Esophagus muscularis mucosa (tissue), 3 donors: ENCODE measurements around the gene ATP13A2.

ENCODE experiments used
- POLR2A ChIP-seq: fragments of 450-650 bp; IDR thresholded peaks from one replicate; pipeline ENCODE4 v1.6.1; 2017; ENCODE audit warnings: antibody characterized with exemption, moderate library complexity, mild to moderate bottlenecking, low read depth
- POLR2AphosphoS5 ChIP-seq, 2 donors: sonication (generic); formaldehyde crosslinking; IDR thresholded peaks; one replicate each; pipeline ENCODE4 v1.6.1; 2017; ENCODE audit warnings: antibody characterized with exemption in 2 of 2
- TF ChIP-seq, protein P1 (sequence below), 3 experiments: fragments of 200-600 bp in 2 of 3; fragments of 450-650 bp in 1 of 3; sonication (generic) in 2 of 3; IDR thresholded peaks; one replicate each; pipeline ENCODE4 v1.5.1; 2017 to 2019; ENCODE audit warnings: antibody characterized with exemption in 3 of 3, mild to moderate bottlenecking in 2 of 3, moderate library complexity in 1 of 3

- TF ChIP-seq, protein P1, sequence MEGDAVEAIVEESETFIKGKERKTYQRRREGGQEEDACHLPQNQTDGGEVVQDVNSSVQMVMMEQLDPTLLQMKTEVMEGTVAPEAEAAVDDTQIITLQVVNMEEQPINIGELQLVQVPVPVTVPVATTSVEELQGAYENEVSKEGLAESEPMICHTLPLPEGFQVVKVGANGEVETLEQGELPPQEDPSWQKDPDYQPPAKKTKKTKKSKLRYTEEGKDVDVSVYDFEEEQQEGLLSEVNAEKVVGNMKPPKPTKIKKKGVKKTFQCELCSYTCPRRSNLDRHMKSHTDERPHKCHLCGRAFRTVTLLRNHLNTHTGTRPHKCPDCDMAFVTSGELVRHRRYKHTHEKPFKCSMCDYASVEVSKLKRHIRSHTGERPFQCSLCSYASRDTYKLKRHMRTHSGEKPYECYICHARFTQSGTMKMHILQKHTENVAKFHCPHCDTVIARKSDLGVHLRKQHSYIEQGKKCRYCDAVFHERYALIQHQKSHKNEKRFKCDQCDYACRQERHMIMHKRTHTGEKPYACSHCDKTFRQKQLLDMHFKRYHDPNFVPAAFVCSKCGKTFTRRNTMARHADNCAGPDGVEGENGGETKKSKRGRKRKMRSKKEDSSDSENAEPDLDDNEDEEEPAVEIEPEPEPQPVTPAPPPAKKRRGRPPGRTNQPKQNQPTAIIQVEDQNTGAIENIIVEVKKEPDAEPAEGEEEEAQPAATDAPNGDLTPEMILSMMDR (IDR thresholded peaks at IDR 0.05), result no peak
- no peak for TF ChIP-seq POLR2A
- TF ChIP-seq POLR2AphosphoS5 (IDR thresholded peaks at IDR 0.05), result no peak
These were observed 44.8 kb upstream of the ATP13A2 start for GRCh38 chr1:17056551-17056950.
